Muscle of leg (tissue), 11 donors: ENCODE results near the gene GREM1. TPM values are rescaled to one million over a fixed set of nuclear protein-coding genes. Genes with fewer than 3 reads are reported as not detected.

Experiments
- DNase-seq: peaks from one replicate; pipeline ENCODE4 v3.0.0; 2013
- H3K27ac ChIP-seq: one replicate; pipeline ENCODE4 v1.5.1; 2013; ENCODE audit warnings: mild to moderate bottlenecking, low read length, control low read depth
- H3K27me3 ChIP-seq: one replicate; pipeline ENCODE4 v1.6.1; 2013; ENCODE audit warnings: low read length; ENCODE audit not compliant: control insufficient read depth, insufficient read depth
- H3K36me3 ChIP-seq: one replicate; pipeline ENCODE4 v1.6.1; 2013; ENCODE audit warnings: low read length; ENCODE audit not compliant: control insufficient read depth, insufficient read depth
- H3K4me1 ChIP-seq: one replicate; pipeline ENCODE4 v1.6.1; 2013; ENCODE audit warnings: low read length; ENCODE audit not compliant: control insufficient read depth, insufficient read depth
- H3K4me3 ChIP-seq: one replicate; pipeline ENCODE4 v1.5.1; 2013; ENCODE audit warnings: low read length, control low read depth
- H3K9me3 ChIP-seq: replicated peaks from 2 replicates; pipeline ENCODE4 v1.6.1; 2013; ENCODE audit warnings: low read depth, low read length; ENCODE audit not compliant: control insufficient read depth
- WGBS: methylation state at CpG from one replicate; pipeline ENCODE4 v1.1.5; 2013; ENCODE audit warnings: missing lambda C conversion rate; ENCODE audit not compliant: insufficient coverage; 5-methylcytosine and 5-hydroxymethylcytosine counted together
- polyA plus RNA-seq, 8 donors: library from polyadenylated mRNA; unstranded; fragments of 120-200 nt; gene quantifications; one replicate each; pipeline versions ENCODE4 v1.2.1 to v1.2.3, GENCODE V29; 2013; ENCODE audit warnings: inconsistent platforms in 1 of 8, low replicate concordance in 1 of 8; ENCODE audit not compliant: insufficient read length in 8 of 8, insufficient read depth in 1 of 8
- total RNA-seq: library from RNA; stranded (reverse); fragments of 120-200 nt; gene quantifications from one replicate; pipeline ENCODE4 v1.2.4, GENCODE V29; 2013

GREM1 gene
- total and polyA plus RNA-seq, 9 donors = 0.98 to 5.5 (median 3.8) TPM

DNA sequence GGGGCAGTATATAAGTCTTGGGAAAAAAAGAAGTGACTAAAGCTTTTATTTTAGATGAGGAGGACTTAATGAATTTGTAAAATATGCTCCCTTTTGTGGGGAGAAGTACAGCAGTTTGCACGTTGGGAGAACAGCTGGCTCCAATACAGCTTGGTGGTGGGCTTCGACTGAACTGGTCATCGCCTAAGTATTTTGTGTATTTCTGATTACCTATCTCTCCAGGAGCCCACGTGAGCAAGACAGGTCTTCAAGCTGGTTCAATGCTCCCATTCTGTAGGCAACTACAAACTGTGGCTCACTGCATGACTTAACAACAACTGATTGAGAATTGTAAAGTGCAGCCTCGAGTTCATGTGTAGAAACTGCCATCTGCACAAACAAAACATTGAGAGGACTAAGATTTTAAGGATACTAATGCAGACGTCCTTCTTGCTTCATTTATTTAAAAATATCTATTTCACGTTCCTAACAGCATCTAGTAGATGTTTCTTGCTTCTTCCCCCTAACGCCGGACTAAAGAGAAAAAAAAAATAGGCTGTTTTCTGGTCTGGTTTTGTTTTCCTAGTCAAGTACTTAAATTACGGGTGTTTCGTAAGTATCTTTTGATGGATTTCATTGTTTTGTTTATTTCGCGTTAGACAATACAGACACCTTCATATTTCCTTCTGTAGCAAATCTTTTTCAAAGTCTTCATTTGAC is 1.4 kb upstream of the GREM1 start:
- H3K36me3 ChIP-seq = no peaks in the 10 kb centered on the region
- no peaks in the 10 kb centered on the region for H3K9me3 ChIP-seq
- H3K27me3 ChIP-seq = peaks cover 55% of the 10 kb centered on the region
- no peak overlapping the region for H3K27ac ChIP-seq
- H3K4me3 ChIP-seq = no peak overlapping the region
- DNase-seq = no peak
- peaks cover 17% of the 10 kb centered on the region for H3K4me1 ChIP-seq
- 76% methylated on average over 4 of the region's 13 CpGs for WGBS

DNA sequence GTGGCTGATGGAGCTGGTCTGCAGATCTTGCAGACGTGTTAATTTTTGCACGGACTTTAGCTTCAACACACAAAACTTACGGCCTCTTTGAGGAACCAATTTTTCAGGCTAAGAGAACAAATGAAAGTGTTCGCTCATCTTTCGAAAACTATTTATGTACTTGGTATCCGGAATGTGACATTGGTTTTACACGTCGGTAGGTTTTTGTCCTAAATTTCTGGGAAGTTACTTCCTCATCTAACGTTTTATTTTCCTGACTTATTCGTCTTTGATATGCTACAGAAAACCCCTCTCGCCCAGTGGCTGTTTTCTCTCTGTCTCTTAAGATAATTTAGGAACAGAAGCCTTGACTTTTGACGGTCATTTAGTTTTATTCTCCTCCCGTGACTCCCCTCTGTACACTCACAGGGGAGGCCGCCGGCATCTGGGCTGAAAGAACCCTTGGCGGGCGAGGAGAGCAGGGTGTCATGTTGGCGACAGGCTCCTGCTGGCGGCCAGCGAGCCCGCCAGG is 834 bp upstream of the GREM1 start:
- DNase-seq = no peak

DNA sequence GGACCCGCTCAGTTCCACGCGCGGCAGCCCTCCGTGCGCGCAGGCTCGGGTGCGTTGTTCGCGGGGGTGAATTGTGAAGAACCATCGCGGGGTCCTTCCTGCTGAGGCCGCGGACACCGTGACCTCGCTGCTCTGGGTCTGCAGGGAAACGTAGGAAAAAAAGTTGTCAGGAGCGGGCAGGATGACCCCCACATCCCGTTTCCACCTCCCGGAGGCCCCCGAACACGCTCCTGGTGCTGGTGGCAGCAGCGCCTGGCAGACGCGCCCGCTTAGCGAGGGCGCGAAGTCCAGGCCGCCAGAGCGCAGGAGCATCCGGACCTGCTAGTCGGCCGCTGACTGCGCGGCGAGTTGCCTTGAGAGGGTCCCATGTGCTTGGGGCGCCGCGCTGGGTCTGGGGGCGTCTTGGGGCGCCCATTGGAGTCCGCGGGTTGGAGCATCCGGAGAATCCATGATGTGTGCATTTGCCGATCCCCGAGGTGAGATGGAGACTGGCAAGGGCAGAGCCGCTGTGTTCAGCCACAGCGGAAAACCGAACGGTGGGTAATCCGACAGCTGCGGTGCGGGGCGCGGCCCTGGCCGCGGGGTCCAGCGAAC is 520 bp downstream of the GREM1 start:
- peaks cover 17% of the 10 kb centered on the region for H3K4me1 ChIP-seq
- H3K27me3 ChIP-seq = peaks cover 59% of the 10 kb centered on the region
- WGBS = under 1% methylated on average over 44 of the region's 60 CpGs

More for the DNA sequence above, 834 bp upstream of the GREM1 start:
- Histone ChIP-seq H3K4me1 (peaks cover 17% of the 10 kb centered on the region), H3K36me3 (no peaks in the 10 kb centered on the region), H3K27me3 (peaks cover 60% of the 10 kb centered on the region), H3K4me3 (no peak overlapping the region), H3K27ac (no peak overlapping the region), H3K9me3 (no peaks in the 10 kb centered on the region)
- WGBS = 51% methylated on average over 3 of the region's 21 CpGs

DNA sequence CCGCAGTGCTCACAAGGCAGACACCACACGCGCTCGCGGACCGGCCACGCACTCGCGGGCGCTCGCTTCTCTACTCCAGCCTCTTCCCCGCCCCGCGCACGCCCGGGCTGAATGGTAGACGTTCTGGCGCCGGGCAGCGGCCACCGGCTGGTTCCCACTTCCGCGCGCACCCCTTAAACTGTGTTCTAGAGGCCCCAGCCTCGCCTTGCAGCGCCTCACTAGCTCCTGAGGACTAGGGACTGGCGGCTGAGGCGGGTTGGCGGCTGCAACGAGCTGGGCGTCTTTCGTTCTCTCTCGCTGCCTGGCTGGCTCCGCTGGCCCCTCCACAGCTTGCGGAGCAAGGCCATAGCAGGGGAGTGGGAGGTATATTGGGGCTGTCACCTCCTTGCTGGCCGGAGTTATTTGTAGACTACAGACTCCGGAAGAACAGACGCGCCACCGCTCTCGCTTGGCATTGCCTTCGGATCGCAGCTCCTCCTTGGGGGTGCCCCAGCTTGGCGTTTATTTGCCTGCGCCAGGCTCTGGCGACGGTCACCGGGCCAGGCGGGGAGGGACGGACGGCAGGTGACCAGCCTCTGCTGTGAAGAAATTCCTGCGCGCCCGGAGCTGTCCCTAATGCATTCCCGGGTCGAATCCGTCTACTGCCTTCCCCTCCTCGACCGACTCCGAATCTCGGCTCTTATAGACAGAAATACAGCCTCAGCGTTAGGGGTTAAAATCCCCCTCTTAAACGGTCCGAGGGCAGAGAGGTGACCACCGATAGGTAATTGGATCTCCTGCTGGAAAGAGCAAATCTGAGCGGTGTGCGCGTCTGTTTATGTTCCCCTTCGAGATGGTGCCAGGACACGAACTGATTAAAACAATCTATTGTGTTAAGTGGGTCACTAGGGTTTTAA is 1.3 kb downstream of the GREM1 start:
- H3K36me3 ChIP-seq = no peaks in the 10 kb centered on the region
- H3K9me3 ChIP-seq = no peaks in the 10 kb centered on the region
- peaks cover 17% of the 10 kb centered on the region for H3K4me1 ChIP-seq
- WGBS = 1% methylated on average over 63 of the region's 70 CpGs
- H3K27ac ChIP-seq = no peak overlapping the region
- H3K4me3 ChIP-seq = peak overlapping the region; percentile 21
- DNase-seq = no peak
- H3K27me3 ChIP-seq = peaks cover 59% of the 10 kb centered on the region

More for the DNA sequence above, 520 bp downstream of the GREM1 start:
- no peak for DNase-seq
- peak overlapping the region; percentile 21 for H3K4me3 ChIP-seq
- H3K27ac ChIP-seq = no peak overlapping the region
- no peaks in the 10 kb centered on the region for H3K36me3 ChIP-seq
- no peaks in the 10 kb centered on the region for H3K9me3 ChIP-seq

DNA sequence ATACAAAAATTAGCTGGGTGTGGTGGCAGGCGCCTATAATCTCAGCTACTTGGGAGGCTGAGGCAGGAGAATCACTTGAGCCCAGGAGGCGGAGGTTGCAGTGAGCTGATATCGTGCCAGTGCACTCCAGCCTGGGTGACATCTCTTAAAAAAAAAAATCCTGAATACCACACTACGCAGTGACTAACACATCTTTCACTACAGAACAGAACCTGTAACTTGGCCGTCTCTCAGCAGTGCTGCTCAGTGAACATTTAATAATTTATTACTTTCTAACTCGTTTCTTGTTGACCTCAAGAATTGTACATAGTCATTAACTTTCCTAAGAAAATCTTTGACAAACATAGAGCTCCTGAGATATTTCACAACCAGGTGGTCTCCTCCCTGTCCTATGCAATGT is 3.8 kb downstream of the GREM1 start:
- Histone ChIP-seq H3K4me1 (peaks cover 17% of the 10 kb centered on the region), H3K9me3 (no peaks in the 10 kb centered on the region), H3K27ac (no peak overlapping the region), H3K4me3 (no peak overlapping the region), H3K27me3 (peaks cover 52% of the 10 kb centered on the region), H3K36me3 (no peaks in the 10 kb centered on the region)
- DNase-seq = no peak
- WGBS = 82% methylated on average over 5 of the region's 6 CpGs

DNA sequence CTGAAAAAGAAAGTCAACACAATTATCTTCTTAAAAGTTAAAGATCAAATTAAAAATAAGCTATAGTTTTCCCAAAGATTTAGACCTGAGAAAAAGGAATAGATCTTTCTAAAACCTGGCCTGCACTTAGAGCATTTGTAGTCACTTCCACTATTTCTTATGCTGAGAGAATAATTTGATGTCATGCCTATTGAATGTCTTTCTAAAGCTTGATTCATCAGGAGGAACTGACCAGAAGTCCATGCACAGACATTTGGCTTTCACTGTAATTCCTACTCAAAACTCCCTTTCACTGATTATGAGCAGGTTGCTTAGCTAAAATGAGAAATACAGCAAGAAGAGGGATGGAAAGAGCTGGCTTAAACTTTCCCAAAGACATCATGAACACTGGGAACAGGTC is 4.3 kb downstream of the GREM1 start:
- H3K9me3 ChIP-seq = no peaks in the 10 kb centered on the region
- H3K4me1 ChIP-seq = peaks cover 16% of the 10 kb centered on the region
- DNase-seq = no peak
- no peaks in the 10 kb centered on the region for H3K36me3 ChIP-seq
- no peak overlapping the region for H3K4me3 ChIP-seq
- no peak overlapping the region for H3K27ac ChIP-seq
- peaks cover 47% of the 10 kb centered on the region for H3K27me3 ChIP-seq

DNA sequence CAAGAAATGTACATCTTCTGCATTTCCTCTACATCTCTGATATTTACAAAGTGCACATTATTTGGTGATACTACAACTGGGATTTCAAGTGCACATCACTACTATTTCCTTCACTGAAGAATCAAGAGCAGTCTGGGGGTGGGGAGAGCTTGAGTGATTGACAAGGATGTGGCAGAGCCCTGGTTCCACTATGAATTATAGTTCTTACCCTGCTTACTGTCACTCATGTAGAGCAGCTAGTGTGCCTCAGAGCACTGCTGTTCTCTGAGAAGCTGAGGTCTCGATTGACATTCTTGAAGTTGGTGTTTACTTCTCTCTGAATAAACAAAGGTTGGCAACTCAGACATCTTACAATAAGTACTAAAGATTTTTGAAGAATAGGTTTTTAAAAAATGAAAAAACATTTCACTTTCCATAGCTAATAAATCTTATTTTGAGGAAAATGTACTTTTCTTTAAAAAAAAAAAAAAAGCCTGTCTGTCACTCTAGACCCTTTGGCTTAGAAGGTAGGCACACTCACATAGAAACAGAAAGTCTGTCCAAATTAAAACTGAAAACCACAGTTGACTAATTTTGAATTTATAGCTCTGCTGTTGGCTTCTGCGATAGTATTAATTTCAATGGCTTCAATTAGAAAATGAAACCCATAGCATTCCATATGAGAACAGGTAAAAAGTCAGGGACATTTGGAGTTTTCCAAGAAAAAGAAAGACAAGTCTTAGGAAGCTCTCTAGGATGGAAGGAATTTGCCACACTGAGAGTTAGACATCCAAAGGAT is 5.6 kb downstream of the GREM1 start:
- no peak for DNase-seq
- Histone ChIP-seq H3K27me3 (peaks cover 36% of the 10 kb centered on the region), H3K4me3 (no peak overlapping the region), H3K27ac (no peak overlapping the region), H3K36me3 (no peaks in the 10 kb centered on the region), H3K4me1 (peaks cover 7% of the 10 kb centered on the region), H3K9me3 (no peaks in the 10 kb centered on the region)
- no CpG with 5 or more reads among the region's 2 CpGs for WGBS

DNA sequence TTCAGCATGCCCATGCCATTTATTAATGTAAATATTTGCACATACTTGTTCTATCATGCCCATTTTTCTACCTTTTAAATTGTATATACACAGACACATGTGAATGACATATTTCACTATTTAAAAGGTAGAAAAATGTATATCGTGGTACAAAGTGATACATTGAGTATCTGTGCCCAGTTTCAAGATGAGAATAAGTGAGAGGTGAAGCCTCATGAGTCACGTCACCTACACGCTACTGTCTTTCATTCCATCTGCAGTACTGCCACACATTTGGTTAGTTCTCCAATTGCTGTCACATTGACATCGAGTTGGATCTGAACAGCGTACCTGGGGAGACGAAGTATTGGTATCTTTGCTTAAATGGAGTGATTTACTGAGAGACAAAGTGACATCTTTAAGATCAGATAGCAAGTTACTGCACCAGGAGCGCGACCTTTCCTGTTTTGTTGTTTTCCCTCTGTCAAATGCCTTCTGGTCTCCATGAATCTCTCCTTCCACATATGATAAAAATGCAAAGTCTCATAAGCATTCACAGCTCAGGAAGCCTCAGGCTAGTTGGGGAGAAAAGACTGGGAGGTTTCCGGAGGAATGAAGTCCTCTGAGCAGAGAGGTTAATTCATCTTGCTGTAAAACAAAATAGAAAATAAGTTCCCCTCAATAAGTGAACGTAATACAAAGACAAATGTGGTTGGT is 12.0 kb downstream of the GREM1 start:
- WGBS = 90% methylated on average over 5 of the region's 10 CpGs

More for the DNA sequence above, 12.0 kb downstream of the GREM1 start:
- no peak overlapping the region for H3K4me3 ChIP-seq
- H3K9me3 ChIP-seq = no peaks in the 10 kb centered on the region
- H3K27me3 ChIP-seq = peaks cover 7% of the 10 kb centered on the region
- no peak for DNase-seq
- no peaks in the 10 kb centered on the region for H3K36me3 ChIP-seq
- no peak overlapping the region for H3K27ac ChIP-seq
- H3K4me1 ChIP-seq = no peaks in the 10 kb centered on the region
